NCI-H748 treated with DMSO at 0.1 percent for 48 hours (cell line): ENCODE measurements around the gene ZNF749.
"Not testable (repeated sequence)": the region's sequence is repeated elsewhere in the genome, so short reads cannot be mapped to it uniquely, and the experiment has no call there.

Experiments
- DNase-seq: peaks from one replicate; lab custom pipeline; 2025; lab: John Stamatoyannopoulos, UW

Gene ZNF749

DNA sequence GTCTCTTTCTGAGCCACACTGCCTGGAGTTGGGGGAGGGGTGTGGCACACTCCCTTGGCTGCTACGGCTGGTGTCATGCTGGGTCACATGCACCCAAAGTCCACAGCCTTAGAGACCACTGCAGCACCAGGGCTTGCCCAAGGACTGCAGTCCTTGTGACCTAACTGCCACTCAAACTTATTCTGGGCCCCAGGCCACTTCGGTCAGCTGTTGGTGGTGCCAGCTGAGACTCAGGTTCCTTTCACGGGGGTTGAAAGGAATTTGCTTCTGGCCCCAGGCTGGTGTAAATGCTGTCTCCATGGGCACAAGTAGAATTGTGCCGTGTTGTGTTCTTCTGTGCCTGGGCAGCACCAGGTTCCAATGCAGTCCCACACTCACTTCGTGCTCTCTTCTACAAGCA lies 31.4 kb downstream of the ZNF749 start:
- DNase-seq, result no peak

DNA sequence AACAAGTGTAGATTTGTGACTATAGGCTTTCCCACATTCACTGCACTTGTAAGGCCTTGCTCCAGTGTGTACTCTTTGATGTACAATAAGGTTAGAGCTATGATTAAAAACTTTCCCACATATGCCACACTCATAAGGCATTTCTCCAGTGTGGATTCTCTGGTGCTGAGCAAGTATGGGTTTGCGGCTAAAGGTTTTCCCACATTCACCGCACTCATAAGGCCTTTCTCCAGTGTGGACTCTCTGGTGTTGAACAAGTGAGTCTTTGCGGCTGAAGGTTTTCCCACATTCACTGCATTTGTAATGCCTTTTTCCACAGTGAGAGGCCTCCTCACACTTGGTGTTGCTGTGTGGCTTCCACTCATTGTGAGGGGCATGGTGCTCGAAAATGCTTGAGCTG lies 38.5 kb downstream of the ZNF749 start:
- DNase-seq, result no peak

GRCh38 chr19:57477191-57478008 lies 42.3 kb downstream of the ZNF749 start, which contains the start of gene ZNF772:
TSS of gene ZNF772 (minus strand) at chr19:57477566. CDS start at chr19:57477309, 257 bp downstream.
- DNase-seq, result peak; percentile 94

GRCh38 chr19:57487477-57488298 lies 52.6 kb downstream of the ZNF749 start, which contains the start of gene ZNF419:
TSS of gene ZNF419 (plus strand) at chr19:57487750. CDS start at chr19:57487951, 201 bp downstream.
- DNase-seq, result peak; percentile 94

DNA sequence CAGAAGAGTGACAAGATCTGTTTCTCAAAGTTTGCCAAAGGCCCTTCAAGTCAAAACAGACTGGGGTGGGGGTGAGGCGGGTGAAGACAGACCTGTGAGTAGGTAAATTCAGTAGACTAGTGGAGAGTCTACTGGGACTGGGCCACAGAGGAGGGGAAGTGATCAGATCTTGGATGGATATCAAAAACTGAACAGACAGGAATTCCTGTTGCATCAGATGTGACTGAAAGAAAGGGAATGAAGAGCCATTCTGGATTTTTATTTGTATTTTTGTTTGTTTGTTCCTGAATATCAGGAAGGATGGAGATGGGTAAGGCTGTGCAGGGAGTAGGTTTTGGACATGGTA lies 53.1 kb downstream of the ZNF749 start:
- not testable (repeated sequence) for DNase-seq
